Activated T-helper 1 cell treated with Interleukin-2 at 50 U/mL for 16 hours (primary cell): ENCODE measurements around the gene RPS28.
"Not testable (repeated sequence)": the region's sequence is repeated elsewhere in the genome, so short reads cannot be mapped to it uniquely, and the experiment has no call there.

ENCODE experiments used
- DNase-seq: peaks from one replicate; pipeline ENCODE4 v3.0.0-alpha.2; 2020; ENCODE audit warnings: low read depth

Gene RPS28

DNA sequence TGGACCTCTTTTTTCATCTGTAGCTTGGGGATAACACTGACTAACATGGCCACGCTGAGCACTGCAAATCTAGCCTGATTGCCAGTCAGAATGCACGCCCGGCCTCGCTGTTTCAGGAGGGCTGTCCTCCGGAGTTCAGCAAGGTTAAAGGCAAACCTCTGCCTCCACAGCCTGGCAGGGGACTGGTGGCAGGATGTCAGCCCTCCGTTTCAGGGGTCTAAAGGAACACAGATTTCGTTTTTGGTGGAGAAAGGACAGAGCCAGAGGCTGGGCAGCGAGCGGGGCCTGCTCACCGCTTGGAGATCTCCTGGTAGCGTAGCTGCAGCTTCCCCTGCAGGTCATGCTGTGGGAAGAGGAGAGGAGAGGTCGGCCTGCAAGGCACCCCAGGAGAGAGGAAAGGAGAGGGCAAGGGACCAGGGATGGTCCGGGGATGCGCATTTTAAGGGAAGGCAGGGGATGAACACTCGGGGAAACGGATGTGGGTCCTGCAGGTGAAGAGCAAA, 681 bp upstream of the RPS28 start:
- no peak for DNase-seq

DNA sequence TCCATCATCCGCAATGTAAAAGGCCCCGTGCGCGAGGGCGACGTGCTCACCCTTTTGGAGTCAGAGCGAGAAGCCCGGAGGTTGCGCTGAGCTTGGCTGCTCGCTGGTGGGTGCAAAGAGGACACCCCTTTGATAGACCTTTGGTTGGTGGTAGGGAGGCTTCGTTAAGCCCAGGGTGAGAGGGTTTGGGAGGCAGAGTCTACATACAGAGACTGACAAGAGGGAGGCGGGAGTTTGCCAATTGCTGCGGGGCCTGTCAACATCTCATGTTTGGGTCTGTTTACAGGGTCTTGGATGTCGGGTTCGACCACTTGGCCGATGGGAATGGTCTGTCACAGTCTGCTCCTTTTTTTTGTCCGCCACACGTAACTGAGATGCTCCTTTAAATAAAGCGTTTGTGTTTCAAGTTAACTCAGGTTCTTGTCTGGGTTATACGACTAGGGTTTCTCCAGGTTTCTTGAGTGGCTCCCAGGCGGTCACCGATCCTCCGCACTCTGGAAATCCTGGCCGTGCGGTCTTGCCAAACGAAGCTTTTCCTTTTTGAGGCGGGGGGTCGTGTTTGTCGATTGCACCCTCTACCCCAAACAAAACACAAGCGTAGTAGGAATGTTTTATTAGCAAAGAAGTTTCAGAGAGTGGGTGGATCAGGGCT, 816 bp downstream of the RPS28 start:
- DNase-seq: no peak

DNA sequence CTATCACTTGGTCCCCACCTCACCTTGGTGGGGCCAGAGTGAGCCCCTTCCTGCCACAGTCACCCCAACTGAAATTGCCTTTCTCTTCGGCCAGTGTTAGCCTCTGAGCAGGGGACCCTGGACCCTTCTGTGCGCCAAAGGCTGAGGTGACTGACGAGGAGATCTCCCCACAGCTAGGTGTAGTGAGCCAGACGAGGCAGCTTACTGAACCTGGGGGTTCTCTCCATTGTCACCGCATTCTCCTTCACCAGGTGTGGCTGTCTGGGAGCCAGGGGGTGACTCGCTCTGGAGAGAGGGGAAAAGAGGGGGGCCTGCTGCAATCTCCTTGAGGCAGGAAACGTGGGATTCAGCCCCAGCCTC, 1.3 kb downstream of the RPS28 start:
- no peak for DNase-seq

DNA sequence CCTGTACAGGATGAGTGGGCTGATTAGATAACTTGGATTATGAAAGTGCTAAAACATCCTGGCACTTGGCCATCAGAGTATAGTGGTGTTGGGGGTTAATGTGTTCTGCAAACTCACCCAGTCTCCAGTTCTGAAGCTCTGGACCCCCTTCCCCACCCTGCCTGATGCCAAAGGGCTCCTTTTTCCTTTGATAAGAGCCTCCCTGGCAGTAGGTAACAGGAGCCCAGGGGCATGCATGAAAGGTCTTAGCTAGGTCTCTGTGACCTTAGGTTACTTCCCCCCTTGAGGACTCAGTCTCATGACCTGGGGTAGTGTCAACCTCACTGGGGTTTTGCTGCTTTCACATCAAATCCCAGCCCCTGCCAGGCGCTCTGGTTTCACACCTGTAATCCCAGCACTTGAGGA, 2.5 kb downstream of the RPS28 start:
- no peak for DNase-seq

DNA sequence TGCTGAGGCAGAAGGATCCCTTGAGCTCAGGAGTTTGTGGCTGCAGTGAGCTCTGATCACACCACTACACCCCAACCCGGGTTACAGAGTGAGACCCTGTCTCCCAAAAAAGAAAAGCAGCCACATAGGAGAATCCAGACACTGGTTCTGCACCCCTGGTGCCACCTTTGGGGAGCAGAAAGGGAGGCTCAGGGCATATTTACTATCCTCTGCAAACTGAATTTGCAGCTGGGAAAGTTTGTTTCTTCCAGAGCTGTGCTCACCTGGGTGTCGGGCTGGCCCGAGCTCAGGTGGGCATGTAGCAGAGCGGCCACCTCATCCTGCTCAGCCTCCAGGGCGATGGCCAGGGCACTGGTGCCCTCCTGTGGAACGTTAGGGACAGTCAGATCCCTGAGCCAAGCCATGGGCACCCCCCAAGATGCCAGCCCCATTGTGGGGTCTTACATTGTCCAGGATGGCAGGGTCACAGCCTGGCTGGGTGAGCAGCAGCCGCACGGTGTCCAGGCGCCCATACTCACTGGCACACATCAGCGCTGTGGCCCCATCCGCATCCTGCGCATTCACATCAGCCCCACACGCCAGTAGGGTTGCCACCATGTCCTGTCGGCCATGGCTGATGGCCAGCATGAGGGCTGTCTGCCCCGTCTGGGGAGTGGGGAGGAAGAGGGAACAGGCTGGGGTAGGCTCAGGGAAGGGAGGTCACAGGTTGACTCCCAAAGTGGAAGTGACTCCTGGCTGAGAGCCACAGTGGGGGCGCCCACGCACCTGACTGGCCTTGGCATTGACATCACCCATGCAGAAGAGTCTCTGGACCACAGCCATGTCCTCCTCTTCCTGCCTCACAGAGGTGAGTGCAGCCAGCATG, 3.1 kb downstream of the RPS28 start:
- DNase-seq: no peak

DNA sequence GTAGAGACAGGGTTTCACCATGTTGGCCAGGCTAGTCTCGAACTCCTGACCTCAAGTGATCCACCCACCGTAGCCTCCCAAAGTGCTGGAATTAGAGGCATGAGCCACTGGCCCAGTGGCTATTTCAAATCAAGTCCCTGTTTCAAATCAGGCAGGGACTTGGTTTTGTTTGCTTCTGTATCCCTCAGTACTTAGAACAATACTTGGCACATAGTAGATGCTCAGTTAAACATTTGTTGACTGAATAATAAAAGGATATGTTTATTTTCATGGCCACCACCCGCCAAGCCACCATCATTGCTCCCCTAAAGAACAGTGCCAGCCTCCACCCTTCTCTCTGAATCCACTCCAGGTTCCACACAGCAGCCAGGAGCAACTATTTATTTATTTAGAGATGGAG, 4.2 kb downstream of the RPS28 start:
- no peak for DNase-seq

DNA sequence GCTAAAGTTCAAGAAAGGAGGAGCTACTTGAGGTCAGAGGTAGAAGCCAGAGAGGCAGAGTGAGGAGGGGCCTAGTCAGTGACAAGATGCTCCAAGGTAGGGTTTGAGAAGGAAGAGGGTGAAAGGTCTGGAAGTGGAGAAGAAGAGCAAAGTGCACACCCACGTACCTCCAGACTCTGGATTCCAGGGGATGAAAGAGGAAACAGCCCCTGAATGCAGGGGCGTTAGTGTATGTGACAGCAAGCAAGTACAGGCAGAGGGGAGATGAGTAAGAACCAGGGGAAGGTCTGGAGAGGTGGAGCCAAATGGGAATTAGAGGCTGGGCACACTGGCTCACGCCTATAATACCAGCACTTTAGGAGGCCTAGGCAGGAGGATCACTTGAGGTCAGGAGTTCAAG, 8.7 kb downstream of the RPS28 start:
- no peak for DNase-seq

DNA sequence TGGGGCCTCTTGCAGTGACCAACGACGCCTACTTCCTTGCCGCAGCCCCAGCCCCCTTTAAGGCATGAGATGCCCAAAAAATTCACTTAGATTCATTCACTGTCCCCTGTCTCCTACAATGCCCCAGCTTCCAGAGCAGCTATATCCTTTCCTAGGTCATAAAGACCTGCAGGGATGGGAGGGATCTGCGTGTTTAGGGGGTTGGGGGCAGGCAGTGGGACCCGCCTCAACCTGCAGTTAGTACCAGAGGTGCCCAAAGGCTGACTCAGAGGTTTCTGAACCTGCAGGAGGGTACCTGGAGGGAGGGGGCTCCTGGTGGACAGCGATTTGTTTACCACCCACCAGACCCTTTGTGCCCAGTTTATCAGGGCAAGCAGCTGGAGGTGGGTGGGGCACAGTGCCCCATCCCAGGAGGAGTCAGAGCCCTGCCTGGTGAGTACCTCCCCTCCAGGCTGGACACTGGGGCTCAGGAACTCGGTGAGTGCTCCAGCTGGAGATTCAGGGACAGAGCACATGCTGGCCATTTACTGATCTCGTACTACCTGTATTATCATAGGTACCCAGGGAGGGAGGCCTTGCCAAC, 10.1 kb downstream of the RPS28 start:
- no peak for DNase-seq

DNA sequence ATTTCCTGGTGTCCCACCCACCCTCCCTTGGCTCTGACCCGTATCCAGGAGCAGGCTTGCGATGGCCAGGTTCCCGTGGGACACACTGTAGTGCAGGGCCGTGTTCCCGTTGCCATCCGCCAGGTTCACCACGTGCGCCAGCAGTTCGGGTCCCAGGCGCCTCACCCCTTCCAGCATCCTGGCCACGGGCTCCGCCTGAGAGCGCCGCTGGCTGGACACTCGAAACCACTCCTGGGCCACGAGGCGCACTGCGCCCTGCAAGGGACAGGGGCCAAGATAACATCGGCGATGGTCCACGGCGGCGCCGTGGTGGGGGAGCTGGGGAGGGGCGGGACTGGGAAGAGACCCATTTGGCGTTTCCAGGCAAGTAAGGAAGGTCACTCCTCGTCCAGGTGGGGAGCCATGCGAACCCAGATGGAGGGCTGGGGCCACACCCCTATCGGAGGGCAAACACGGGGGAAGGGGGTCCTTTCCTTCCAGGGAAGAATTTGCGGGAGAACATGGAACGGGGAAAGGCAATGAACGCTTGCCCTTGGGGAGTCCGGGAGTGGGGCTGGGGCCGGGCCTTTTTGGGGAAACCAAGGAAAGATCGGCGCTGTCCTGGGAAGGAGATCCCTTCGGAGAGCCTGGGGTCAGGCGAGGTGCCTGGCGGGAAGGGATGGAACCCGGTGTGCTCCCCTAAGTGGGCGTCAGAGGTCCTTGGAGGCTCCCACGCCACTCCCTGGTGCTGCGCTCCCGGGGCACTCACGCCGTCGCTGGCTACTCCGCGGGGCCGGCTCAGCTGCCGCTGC, 11.9 kb downstream of the RPS28 start:
- no peak for DNase-seq

DNA sequence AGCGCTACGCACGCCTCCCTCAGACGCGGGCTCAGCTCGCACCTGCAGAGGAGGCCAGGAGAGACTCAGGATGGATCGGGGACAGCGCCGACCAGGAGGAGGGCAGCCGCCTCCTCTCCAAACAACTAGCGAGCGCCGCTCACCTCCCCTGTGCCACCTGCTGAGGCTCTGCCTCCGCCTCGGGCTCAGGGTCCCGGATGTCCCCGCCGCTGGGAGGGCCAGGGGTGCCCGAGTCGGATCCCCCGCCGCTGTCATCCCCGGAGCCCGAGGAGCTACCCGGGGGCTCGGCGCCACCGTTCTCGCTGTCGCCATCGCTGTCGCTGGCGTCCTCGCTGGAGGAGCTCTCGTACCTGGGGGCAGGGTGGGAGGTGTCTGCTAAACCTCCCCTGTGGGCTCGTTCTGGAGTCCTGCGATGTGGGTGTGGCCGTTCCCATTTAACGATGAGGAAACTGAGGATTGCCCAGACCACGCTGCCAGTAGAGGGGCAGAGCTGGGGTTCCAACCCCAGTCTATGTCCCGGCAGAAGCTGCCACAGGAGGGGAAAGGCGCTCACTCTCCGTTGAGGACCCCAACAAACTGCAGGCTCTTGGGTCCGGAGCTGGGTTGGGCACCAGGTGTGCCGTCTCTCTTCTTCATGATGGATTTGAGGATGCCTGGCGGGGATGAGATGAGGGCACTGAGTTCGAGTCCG, 12.6 kb downstream of the RPS28 start:
- DNase-seq: no peak

DNA sequence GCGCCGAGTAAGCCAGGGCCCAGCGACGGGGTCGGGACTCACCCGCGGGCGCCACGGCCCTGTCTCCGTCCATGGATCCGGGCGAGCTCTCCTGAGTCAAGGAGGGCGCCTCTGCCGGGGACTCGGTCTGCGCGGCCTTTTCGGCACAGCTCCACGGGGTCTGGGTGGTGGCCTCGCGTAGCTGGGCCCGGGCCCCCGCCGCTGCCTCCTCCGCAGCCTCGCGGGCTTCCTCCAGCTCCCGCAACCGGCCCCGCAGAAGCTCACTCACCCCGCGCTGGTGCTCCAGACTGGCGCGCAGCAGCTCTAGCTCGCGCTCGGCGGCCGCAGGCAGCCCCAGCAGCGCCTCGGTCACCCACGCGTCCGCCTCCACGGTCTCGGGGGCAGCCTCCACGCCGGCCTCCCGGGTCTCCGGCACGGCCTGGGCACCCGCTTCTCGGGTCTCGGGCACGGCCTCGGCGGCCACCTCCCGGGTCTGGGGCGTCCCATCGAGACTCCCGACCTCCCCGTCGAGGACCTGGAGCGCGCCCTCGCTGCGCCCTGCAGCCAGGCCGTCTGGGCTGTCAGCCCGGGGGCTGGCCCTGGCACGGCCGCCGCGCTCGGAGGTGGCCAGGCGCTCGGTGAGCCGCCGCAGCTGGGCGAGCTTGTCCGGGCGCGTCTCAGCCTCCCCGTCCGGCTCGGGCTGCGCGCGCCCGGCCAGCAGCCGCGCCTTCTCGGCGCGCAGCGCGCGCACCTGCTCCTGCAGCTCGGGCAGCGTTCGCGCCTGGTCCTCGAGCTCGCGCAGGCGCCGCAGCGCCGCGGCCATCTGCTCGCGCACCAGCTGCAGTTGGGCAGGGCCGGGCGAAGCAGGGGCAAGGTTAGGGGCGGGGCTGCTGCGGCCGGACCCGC, 13.4 kb downstream of the RPS28 start:
- no peak for DNase-seq

DNA sequence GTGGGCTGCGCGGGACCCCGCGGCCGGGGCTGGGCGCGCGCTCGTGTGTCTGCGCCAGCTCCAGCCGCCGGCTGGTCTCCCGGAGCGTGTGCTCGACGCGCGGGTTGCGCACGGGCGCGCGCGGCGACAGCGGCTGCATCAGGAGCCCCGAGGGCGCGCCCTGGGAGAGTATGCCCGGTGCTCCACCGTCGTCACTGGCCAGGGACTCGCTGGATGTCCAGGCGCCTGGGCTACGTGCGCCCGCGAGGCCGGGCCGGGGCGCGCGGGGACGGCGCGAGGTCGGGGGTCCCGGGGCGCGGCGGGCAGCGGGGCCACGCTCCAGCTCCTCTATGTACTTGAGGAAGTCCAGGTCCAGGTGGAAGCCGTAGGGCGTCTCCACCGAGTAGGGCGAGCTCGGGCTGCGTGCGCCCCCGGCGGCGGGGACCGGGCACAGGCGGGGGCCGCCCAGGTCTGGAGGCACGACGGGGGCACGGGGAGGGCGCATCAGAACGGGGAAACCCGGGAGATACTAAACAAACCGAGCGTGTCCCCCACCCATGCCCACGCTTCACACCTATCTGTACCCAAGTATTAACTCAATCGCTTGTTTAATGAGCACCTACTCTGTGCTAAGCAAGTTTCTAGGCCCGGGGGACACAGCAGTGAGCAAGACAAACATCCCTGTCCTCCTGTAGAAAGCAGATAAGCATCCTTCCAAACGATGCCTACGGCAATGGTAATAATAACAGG, 14.2 kb downstream of the RPS28 start:
- no peak for DNase-seq

DNA sequence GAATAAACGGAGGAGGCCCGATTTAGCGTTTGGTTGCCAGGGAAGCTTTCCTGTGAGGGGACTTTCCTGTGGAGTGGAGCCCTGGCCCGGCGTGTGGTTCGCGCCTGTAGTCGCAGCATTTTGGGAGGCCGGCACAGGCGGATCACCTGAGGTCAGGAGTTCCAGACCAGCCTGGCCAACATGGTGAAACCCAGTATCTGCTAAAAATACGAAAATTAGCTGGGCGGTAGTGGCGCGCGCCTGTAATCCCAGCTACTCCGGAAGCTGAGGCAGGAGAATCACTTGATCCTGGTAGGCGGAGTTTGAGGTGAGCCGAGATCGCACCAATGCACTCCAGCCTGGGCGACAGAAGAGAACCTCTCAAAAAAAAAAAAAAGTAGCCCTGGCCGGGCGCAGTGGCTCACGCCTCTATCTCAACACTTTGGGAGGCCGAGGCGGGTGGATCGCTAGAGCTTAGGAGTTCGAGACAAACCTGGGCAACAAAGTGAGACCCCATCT, 14.8 kb downstream of the RPS28 start:
- no peak for DNase-seq

DNA sequence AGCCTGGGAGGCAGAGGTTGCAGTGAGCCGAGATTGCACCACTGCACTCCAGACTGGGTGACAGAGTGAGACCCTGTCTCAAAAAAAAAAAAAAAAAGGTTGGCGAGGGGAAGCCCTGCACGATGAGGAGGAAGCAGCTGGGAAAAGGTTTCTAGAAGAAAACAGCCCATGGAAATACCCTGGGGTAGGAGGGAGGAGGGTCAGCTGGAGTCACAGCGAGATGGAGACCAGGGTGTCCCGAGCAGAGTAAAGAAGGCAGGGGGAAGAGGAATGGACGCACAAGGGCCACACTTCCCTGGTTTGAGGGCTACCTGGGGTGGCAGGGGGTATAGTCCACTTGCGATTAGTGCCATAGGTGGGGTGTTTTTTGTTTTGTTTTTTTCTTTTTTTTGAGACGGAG, 15.4 kb downstream of the RPS28 start:
- no peak for DNase-seq

DNA sequence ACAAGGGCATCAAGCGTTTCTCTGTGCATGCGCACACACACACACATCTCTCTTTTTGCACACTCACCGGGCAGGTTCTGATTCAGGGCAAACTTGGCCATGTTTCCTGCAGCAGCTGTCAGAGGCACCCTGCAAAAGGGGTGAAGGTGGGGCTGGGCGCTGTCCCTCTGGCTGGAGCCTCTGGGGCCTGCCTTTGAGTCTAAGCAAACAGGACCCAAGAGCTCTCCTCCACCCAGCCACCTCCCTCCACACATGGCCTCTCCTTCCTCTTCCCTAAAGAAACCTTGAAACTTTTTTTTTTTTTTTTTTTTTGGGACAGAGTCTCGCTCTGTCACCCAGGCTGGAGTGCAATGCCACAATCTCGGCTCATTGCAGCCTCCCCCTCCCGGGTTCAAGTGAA, 16.4 kb downstream of the RPS28 start:
- no peak for DNase-seq

DNA sequence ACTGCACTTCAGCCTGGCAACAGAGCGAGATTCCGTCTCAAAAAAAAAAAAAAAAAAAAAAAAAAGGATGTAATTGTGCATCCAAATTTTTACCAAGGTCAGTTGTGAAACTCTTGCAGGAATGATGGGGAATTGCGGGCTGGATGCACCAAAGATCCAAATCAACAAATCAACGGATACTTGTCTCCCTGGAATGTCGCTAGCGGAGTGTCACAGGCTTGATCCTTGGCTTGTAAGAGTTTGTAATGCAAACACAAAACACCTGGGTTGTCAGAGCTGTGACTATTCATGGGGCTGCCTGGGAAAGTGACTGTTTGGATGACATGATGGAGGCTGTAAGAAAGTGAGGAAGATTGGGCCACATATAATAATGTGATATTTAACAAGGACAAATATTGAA, 17.5 kb downstream of the RPS28 start:
- DNase-seq: no peak

DNA sequence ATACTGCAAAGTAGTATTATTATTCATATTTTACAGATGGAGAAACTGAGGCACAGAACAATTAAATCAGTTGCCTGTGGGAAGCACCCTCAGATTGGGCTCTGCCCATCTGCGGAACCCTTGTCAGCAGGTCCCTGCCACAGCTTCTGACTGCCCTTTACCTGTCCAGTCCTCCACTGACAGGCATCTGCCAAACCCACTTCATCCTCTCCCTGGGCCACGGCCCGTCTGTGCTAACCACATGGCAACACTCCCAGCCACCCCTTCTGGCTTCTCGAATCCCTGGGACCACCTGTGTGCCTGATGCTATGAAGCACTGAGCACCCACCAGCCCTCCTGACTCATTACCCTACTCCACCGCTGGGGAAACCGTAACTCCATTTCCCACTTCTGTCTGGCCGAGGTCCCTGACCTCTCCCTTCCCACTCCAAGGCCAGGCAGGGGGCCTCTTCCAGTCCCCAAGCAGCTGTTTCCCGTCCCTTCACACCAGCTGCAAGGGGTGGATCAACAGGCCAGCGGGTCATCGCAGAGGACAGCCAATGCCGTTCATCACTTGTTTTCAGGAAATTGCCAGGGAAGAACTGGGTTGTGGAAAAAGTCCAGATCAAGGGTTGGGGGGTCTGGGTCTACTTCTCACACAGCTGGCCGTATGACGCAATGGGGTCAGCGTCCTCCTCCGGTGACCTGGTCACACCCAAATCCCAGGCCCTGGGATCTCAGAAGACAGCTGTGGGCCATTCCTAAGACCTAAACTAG, 19.2 kb downstream of the RPS28 start:
- no peak for DNase-seq

DNA sequence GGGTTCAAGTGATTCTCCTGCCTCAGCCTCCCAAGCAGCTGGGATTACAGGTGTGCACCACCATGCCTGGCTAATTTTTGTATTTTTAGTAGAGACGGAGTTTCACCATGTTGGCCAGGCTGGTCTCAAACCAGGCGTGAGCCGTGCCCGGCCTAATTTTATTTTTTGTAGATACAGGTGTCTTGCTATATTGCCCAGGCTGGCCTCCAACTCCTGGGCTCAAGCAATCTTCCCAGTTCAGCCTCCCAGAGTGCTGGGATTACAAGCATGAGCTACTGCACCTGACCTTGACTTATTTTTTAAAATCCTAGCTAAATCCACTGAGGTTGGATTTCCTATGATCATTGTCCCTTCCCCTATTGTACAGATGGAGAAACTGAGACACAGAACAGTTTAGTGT, 20.2 kb downstream of the RPS28 start:
- DNase-seq: not testable (repeated sequence)

DNA sequence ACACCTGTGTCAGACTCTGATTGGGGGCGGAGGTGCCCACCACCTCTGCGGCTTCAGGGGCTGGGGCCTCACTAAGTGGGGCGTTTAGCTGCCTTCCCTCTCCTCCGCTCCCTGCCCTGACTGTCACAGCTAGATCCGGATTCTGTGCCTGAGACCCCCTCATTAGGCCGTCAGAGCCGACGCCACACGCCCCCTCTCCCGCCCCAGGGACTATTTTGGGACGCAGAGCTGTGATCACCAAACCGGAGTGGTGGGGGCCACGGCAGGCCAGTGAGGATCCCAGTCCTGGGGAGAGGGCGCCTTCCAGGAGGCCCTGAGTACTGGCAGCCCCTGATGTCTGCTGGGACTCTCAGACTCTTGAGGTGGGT, 21.0 kb downstream of the RPS28 start:
- DNase-seq: no peak
